Measurements from ENCODE around the gene SACS. TPM values are rescaled to one million over a fixed set of nuclear protein-coding genes. Genes with fewer than 3 reads are reported as not detected.
A peak's percentile ranks its signal among the peaks of the same experiment; 100 is the strongest.

SACS gene
- total and polyA plus RNA-seq, 2 of the 4 experiments (the other 2 are of a cell fraction), result 14.7 to 121 TPM

DNA sequence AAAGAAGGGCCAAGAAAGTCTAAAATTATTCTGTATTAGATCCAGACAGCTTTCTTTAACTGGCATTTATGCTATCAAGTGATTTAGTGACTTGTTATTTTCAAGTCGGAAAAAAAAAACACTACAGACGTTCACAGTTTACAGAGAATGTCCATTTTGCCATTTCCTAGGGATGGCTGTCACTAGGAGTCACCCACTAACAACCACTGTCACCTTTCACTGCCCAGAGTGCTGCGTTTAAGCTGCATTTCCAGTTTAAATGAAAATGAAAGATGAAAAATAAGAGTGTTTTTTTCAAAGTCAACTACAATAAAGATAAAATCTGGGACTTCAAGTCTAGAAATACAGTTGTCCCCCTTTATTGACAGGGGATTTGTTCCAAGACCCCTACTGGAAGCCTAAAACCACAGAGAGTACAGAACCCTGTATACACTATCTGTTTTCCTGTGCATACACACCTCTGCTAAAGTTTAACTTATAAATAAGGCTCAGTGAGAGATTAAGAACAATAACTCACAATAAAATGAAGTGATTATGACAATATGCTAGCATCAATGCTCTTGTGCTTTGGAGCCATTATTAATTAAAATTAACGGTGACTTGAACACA lies 112.5 kb downstream of the SACS start:
- Histone ChIP-seq H3K4me1 (ENCODE audit: control insufficient read depth, insufficient read depth, low read length) (peaks cover 20% of the 10 kb centered on the region), H3K36me3 (ENCODE audit: control insufficient read depth, insufficient read depth, low read length) (no peaks in the 10 kb centered on the region), H3K14ac (replicated peaks; ENCODE audit: low read depth, low read length) (peak overlapping the region; percentile 74), H3K23ac (ENCODE audit: low read depth, low read length) (peak overlapping the region; percentile 82), H3K27me3 (ENCODE audit: control insufficient read depth, insufficient read depth, low read length) (no peaks in the 10 kb centered on the region), H3K9me3 (ENCODE audit: control insufficient read depth, insufficient read depth, low read length) (no peaks in the 10 kb centered on the region), H2AFZ (replicated peaks; ENCODE audit: low read length, poor library complexity) (no peak overlapping the region), H4K8ac (ENCODE audit: low read depth in 2 of 2, low read length in 2 of 2) (peak overlapping the region; percentile 53 to 86; a peak in 3 of 4 replicates), H3K27ac (ENCODE audit: insufficient read depth, low read length) (peak overlapping the region; percentile 75), H2BK5ac (ENCODE audit: low read depth, low read length, poor library complexity, severe bottlenecking) (peak overlapping the region; percentile 92), H4K5ac (ENCODE audit: low read depth, low read length) (peak overlapping the region; percentile 61), H2BK20ac (ENCODE audit: low read depth, low read length) (peak overlapping the region; percentile 97), H3K9me1 (ENCODE audit: insufficient read depth, low read length) (peaks cover 20% of the 10 kb centered on the region), H2BK15ac (ENCODE audit: low read depth, low read length) (peak overlapping the region; percentile 57; the same call in 2 of the 3 replicates), H3K56ac (ENCODE audit: extremely low read depth, insufficient read depth, low read length) (peak overlapping the region; percentile 82; the same call in 1 of the 2 replicates), H3K9ac (ENCODE audit: low read depth, low read length) (peak overlapping the region; percentile 15; the same call in 1 of the 2 replicates), H2BK120ac (ENCODE audit: low read depth, low read length) (peak overlapping the region; percentile 96), H4K20me1 (ENCODE audit: insufficient read depth, low read length) (no peaks in the 10 kb centered on the region), H3K79me1 (ENCODE audit: low read depth in 1 of 2, low read length in 2 of 2) (peaks cover 0 to 10% of the 10 kb centered on the region in 2 experiments; a peak in 1 of 4 replicates), H4K91ac (ENCODE audit: insufficient read depth, low read depth, low read length) (peak overlapping the region; percentile 94), H2AK5ac (ENCODE audit: low read depth, low read length) (peak overlapping the region; percentile 92), H3K4ac (ENCODE audit: low read depth, low read length) (peak overlapping the region; percentile 94), H3K18ac (ENCODE audit: low read depth, low read length) (peak overlapping the region; percentile 86; the same call in 1 of the 2 replicates), H3K4me3 (ENCODE audit: insufficient read depth, low read depth, low read length) (no peak overlapping the region), H3K4me2 (ENCODE audit: low read depth, low read length) (peak overlapping the region; percentile 53), H2AK9ac (replicated peaks; ENCODE audit: low read depth, low read length, poor library complexity) (no peak overlapping the region)
- CTCF ChIA-PET, result interaction anchor here (0.5 to 1.1 kb wide), 4 partner anchors 9 to 1534 kb away, joined by 3 to 4 read pairs (median 3); no protein-coding TSS in a partner anchor
- no CpG with 5 or more reads among the region's 4 CpGs for WGBS, 2 experiments (ENCODE audit: extremely low coverage in 2 of 2, insufficient read length in 1 of 2)
- POLR2A ChIA-PET (ENCODE audit: unreplicated experiment), result interaction anchor here (0.6 to 0.7 kb wide), 5 partner anchors 8 to 560 kb away, joined by 3 to 7 read pairs (median 4); no protein-coding TSS in a partner anchor
- DNase-seq (no peak), ATAC-seq (ENCODE audit: low read depth) (peak; percentile 15)
- in situ Hi-C loops (cut with MboI; ENCODE audit: low sequenced_read_pairs), result loop anchor here (25.0 kb wide), 2 partner anchors 1359 to 1684 kb away; no protein-coding TSS in a partner anchor
- intact Hi-C loops (cut with micrococcal nuclease), result no loop called here
- dilution Hi-C loops (cut with HindIII; ENCODE audit: low sequenced_read_pairs, unreplicated experiment), result no loop called here
- BruUV-seq (replicated peaks), result no TSS peak
- TF ChIP-seq CHD1 (IDR thresholded peaks at IDR 0.05; ENCODE audit: low read depth, low read length), result no peak
- TF ChIP-seq BHLHE40 (IDR thresholded peaks at IDR 0.05; ENCODE audit: low read depth, low read length), result no peak
- no peak for TF ChIP-seq MAFK (IDR thresholded peaks at IDR 0.05; ENCODE audit: low read depth, low read length)
- no peak for TF ChIP-seq NFE2L2 (IDR thresholded peaks at IDR 0.05; ENCODE audit: low read depth, low read length)
- TF ChIP-seq MAZ (IDR thresholded peaks at IDR 0.05; ENCODE audit: borderline replicate concordance, low read depth, low read length), result no peak
- TF ChIP-seq RAD21 (IDR thresholded peaks at IDR 0.05; ENCODE audit: low read length), result no peak
- TF ChIP-seq RCOR1 (IDR thresholded peaks at IDR 0.05; ENCODE audit: insufficient replicate concordance, low read length), result no peak
- TF ChIP-seq, protein P1, sequence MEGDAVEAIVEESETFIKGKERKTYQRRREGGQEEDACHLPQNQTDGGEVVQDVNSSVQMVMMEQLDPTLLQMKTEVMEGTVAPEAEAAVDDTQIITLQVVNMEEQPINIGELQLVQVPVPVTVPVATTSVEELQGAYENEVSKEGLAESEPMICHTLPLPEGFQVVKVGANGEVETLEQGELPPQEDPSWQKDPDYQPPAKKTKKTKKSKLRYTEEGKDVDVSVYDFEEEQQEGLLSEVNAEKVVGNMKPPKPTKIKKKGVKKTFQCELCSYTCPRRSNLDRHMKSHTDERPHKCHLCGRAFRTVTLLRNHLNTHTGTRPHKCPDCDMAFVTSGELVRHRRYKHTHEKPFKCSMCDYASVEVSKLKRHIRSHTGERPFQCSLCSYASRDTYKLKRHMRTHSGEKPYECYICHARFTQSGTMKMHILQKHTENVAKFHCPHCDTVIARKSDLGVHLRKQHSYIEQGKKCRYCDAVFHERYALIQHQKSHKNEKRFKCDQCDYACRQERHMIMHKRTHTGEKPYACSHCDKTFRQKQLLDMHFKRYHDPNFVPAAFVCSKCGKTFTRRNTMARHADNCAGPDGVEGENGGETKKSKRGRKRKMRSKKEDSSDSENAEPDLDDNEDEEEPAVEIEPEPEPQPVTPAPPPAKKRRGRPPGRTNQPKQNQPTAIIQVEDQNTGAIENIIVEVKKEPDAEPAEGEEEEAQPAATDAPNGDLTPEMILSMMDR (conservative IDR thresholded peaks at IDR 0.05; ENCODE audit: low read depth, low read length), result no peak
- TF ChIP-seq SMC3 (IDR thresholded peaks at IDR 0.05; ENCODE audit: low read depth, low read length), result no peak
- TF ChIP-seq, protein P2, sequence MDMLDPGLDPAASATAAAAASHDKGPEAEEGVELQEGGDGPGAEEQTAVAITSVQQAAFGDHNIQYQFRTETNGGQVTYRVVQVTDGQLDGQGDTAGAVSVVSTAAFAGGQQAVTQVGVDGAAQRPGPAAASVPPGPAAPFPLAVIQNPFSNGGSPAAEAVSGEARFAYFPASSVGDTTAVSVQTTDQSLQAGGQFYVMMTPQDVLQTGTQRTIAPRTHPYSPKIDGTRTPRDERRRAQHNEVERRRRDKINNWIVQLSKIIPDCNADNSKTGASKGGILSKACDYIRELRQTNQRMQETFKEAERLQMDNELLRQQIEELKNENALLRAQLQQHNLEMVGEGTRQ (IDR thresholded peaks at IDR 0.05; ENCODE audit: low read depth, low read length), result no peak
- TF ChIP-seq MXI1 (IDR thresholded peaks at IDR 0.05; ENCODE audit: borderline replicate concordance, low read depth, low read length), result no peak
- TF ChIP-seq, protein P3, sequence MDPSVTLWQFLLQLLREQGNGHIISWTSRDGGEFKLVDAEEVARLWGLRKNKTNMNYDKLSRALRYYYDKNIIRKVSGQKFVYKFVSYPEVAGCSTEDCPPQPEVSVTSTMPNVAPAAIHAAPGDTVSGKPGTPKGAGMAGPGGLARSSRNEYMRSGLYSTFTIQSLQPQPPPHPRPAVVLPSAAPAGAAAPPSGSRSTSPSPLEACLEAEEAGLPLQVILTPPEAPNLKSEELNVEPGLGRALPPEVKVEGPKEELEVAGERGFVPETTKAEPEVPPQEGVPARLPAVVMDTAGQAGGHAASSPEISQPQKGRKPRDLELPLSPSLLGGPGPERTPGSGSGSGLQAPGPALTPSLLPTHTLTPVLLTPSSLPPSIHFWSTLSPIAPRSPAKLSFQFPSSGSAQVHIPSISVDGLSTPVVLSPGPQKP (IDR thresholded peaks at IDR 0.05; ENCODE audit: borderline replicate concordance, low read depth, low read length), result no peak
- TF ChIP-seq CEBPB (IDR thresholded peaks at IDR 0.05; ENCODE audit: low read depth, low read length), result no peak
- no peak for TF ChIP-seq RFX5 (IDR thresholded peaks at IDR 0.05; ENCODE audit: low read depth, low read length)
- TF ChIP-seq POLR2A (IDR thresholded peaks at IDR 0.05; ENCODE audit: low read depth, low read length), result no peak

Measured in IMR-90 (cell line).